ENCODE data around the gene EPB41L3. TPM values are rescaled to one million over a fixed set of nuclear protein-coding genes. Genes with fewer than 3 reads are reported as not detected.

The EPB41L3 gene
- total and polyA plus RNA-seq, 12 donors = 36.5 to 236 (median 140) TPM

DNA sequence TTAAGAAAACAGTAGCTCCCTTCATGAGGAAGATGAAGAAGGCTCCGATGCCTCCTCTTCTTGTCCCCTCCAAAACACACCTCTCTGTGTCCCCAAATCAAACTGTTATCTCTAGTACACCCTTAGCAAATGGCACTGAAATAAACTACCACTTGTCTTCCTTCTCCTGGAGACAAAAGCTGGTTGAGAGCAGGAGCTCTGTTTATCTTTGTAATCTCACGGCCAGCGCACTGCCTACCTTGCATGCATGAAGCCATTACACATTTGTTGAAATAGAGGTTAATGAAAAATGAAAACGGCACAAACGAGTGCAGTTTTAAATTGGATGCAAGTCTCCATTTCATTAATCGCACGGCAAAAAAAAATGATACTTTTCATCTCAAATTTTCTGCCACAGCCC lies 113.7 kb downstream of the EPB41L3 start:
- Histone ChIP-seq H3K4me1 (replicated peaks in 1 of 2) (no peaks in the 10 kb centered on the region), H3K9me3 (replicated peaks in 1 of 3) (no peaks in the 10 kb centered on the region), H3K27ac (no peak overlapping the region), H3K4me3 (no peak overlapping the region), H3K27me3 (no peaks in the 10 kb centered on the region), H3K36me3 (replicated peaks in 1 of 2) (no peaks in the 10 kb centered on the region)
- TF ChIP-seq POLR2A (IDR thresholded peaks at IDR 0.05) = no peak
- TF ChIP-seq, protein P1, sequence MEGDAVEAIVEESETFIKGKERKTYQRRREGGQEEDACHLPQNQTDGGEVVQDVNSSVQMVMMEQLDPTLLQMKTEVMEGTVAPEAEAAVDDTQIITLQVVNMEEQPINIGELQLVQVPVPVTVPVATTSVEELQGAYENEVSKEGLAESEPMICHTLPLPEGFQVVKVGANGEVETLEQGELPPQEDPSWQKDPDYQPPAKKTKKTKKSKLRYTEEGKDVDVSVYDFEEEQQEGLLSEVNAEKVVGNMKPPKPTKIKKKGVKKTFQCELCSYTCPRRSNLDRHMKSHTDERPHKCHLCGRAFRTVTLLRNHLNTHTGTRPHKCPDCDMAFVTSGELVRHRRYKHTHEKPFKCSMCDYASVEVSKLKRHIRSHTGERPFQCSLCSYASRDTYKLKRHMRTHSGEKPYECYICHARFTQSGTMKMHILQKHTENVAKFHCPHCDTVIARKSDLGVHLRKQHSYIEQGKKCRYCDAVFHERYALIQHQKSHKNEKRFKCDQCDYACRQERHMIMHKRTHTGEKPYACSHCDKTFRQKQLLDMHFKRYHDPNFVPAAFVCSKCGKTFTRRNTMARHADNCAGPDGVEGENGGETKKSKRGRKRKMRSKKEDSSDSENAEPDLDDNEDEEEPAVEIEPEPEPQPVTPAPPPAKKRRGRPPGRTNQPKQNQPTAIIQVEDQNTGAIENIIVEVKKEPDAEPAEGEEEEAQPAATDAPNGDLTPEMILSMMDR (IDR thresholded peaks at IDR 0.05) = no peak
- intact Hi-C loops (cut with DNase I) = no loop called here
- no peak for DNase-seq
- 88 to 91% (median 90%) methylated on average over 7 of the region's 7 CpGs for WGBS, 4 donors

DNA sequence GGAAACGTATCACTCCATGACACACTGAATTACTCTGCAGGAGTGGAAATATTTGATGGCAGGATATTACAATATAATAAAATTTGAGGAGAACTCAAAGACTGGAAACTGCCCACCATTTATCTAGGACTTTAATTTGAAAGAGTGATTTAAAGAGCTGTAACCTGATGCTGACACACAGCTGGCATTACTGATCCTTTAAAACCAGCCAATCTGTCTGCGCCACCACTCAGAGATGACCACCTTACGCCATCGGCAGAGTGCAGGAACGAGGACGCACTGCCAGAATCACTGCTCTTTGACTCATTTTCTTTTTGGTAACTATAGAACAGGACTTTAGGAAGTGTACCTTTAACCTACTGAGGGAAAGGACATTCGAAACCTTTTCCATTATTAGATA lies 114.1 kb downstream of the EPB41L3 start:
- intact Hi-C loops (cut with DNase I) = no loop called here
- H3K27ac ChIP-seq = no peak overlapping the region
- WGBS, 4 donors = 89 to 92% (median 90%) methylated on average over 7 of the region's 7 CpGs
- H3K9me3 ChIP-seq (replicated peaks in 1 of 3) = no peaks in the 10 kb centered on the region
- DNase-seq = no peak
- no peaks in the 10 kb centered on the region for H3K4me1 ChIP-seq (replicated peaks in 1 of 2)
- no peak overlapping the region for H3K4me3 ChIP-seq
- no peaks in the 10 kb centered on the region for H3K36me3 ChIP-seq (replicated peaks in 1 of 2)
- TF ChIP-seq, protein P1 (IDR thresholded peaks at IDR 0.05) = no peak
- no peak for TF ChIP-seq POLR2A (IDR thresholded peaks at IDR 0.05)
- no peaks in the 10 kb centered on the region for H3K27me3 ChIP-seq

DNA sequence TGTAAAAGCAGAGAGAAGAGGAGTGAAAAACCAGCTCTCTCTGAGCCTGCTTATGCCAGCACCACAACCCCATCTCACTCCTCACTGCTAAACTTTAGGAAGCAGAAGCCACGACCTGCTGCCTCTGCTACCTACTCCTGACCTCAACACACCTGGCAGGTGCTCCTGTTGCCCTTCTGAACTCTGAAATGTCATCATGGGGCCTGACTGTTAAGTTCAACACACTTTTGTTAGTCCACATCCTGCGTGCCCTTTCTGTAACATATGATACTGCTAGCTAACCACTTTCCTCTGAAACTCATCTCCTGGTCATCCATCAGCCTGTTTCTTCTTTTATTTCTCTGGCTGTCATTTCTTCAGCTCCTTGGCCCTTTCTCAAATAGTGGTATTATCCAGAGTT lies 118.1 kb downstream of the EPB41L3 start:
- Histone ChIP-seq H3K9me3 (replicated peaks in 1 of 3) (no peaks in the 10 kb centered on the region), H3K4me3 (no peak overlapping the region), H3K4me1 (replicated peaks in 1 of 2) (no peaks in the 10 kb centered on the region), H3K36me3 (replicated peaks in 1 of 2) (no peaks in the 10 kb centered on the region), H3K27me3 (no peaks in the 10 kb centered on the region), H3K27ac (no peak overlapping the region)
- no peak for DNase-seq
- WGBS, 4 donors = 70 to 96% (median 86%) methylated on average over 2 of the region's 2 CpGs
- TF ChIP-seq POLR2A (IDR thresholded peaks at IDR 0.05) = no peak
- TF ChIP-seq, protein P1 (IDR thresholded peaks at IDR 0.05) = no peak
- intact Hi-C loops (cut with DNase I) = no loop called here

DNA sequence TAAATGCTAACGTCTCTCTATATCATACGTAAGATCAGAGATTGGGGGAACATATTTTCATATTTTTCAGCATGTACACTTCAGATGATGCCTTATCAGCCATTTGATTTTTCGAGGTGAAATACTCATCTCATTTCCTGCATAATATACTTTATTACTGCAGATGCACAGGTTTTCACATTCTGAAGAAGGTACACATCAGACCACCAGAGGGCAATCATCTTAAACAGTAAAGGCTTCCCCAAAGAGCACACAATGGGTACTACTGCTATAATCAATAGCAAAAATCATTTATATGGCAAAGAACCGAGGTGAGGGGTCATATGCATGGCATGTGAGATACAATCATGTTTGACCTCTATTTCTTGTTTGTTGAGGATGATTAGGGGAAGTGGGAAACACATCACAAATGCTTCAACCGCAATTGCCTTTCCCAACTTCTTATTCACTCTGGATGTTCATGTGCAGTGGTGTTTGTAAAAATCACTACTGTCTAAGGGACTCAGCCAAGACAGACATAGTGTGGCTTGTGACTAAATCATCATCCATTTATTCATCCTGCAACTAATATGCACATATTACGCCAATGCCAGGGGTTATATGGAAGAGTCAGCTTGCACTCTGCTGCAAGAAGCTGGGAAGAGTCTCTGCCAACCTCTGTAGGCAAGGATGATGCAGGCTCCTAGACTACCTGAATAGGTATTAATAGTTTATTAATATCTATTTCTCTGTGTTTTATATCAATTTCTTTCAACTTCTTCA lies 118.7 kb downstream of the EPB41L3 start:
- H3K27me3 ChIP-seq = no peaks in the 10 kb centered on the region
- peak in 1 of 7 donors; percentile 41 for DNase-seq
- no peak overlapping the region for H3K27ac ChIP-seq
- no peaks in the 10 kb centered on the region for H3K4me1 ChIP-seq (replicated peaks in 1 of 2)
- no peak overlapping the region for H3K4me3 ChIP-seq
- WGBS, 4 donors = 65 to 71% (median 68%) methylated on average over 6 of the region's 6 CpGs
- TF ChIP-seq, protein P1 (IDR thresholded peaks at IDR 0.05) = peak; percentile 33 to 57 (median 46)
- TF ChIP-seq POLR2A (IDR thresholded peaks at IDR 0.05) = no peak
- intact Hi-C loops (cut with DNase I) = no loop called here
- no peaks in the 10 kb centered on the region for H3K9me3 ChIP-seq (replicated peaks in 1 of 3)
- H3K36me3 ChIP-seq (replicated peaks in 1 of 2) = no peaks in the 10 kb centered on the region
